ENCODE data around the gene CNTNAP2. TPM values are rescaled to one million over a fixed set of nuclear protein-coding genes. Genes with fewer than 3 reads are reported as not detected.

Gene CNTNAP2
- total RNA-seq, 4 donors from 2014 or later = 0.42 to 0.71 TPM; not detected in 2

GRCh38 chr7:147523056-147523455 is 1406.5 kb downstream of the CNTNAP2 start:
- WGBS, 2 donors = 76 to 84% methylated on average over 7 of the region's 7 CpGs
- intact Hi-C loops (cut with DNase I; ENCODE audit: low total_unique reads) = no loop called here
- H3K4me3 ChIP-seq (ENCODE audit: low read depth, poor library complexity, severe bottlenecking) = no peak overlapping the region
- TF ChIP-seq POLR2A (IDR thresholded peaks at IDR 0.05) (no peak), CTCF (IDR thresholded peaks at IDR 0.05) (no peak)
- no peak for DNase-seq (ENCODE audit: low spot score in 2 of 2)

- no peak for TF ChIP-seq CTCF (IDR thresholded peaks at IDR 0.05)
- 61 to 64% methylated on average over 3 of the region's 3 CpGs for WGBS, 2 donors
- intact Hi-C loops (cut with DNase I; ENCODE audit: low total_unique reads) = no loop called here
Observed at GRCh38 chr7:147524726-147525250, 1408.2 kb downstream of the CNTNAP2 start.

GRCh38 chr7:147525325-147525724 is 1408.7 kb downstream of the CNTNAP2 start:
- H3K4me3 ChIP-seq (ENCODE audit: low read depth, poor library complexity, severe bottlenecking) = no peak overlapping the region
- DNase-seq (ENCODE audit: low spot score in 2 of 2) = no peak
- WGBS, 2 donors = 80 to 81% methylated on average over 2 of the region's 2 CpGs
- TF ChIP-seq CTCF (IDR thresholded peaks at IDR 0.05) (no peak), POLR2A (IDR thresholded peaks at IDR 0.05) (no peak)
- intact Hi-C loops (cut with DNase I; ENCODE audit: low total_unique reads) = no loop called here

More at GRCh38 chr7:147524726-147525250, 1408.2 kb downstream of the CNTNAP2 start:
- H3K4me3 ChIP-seq (ENCODE audit: low read depth, poor library complexity, severe bottlenecking) = no peak overlapping the region
- no peak for DNase-seq (ENCODE audit: low spot score in 2 of 2)

- no peak overlapping the region for H3K4me3 ChIP-seq (ENCODE audit: low read depth, poor library complexity, severe bottlenecking)
- TF ChIP-seq POLR2A (IDR thresholded peaks at IDR 0.05) (no peak), CTCF (IDR thresholded peaks at IDR 0.05) (no peak)
- intact Hi-C loops (cut with DNase I; ENCODE audit: low total_unique reads) = no loop called here
- DNase-seq (ENCODE audit: low spot score in 2 of 2) = no peak
- 73 to 84% methylated on average over 6 of the region's 6 CpGs for WGBS, 2 donors
Observed at GRCh38 chr7:147535701-147536111, 1419.1 kb downstream of the CNTNAP2 start.

- intact Hi-C loops (cut with DNase I; ENCODE audit: low total_unique reads) = no loop called here
- WGBS, 2 donors = 14 to 18% methylated on average over 2 of the region's 2 CpGs
- no peak for DNase-seq (ENCODE audit: low spot score in 2 of 2)
Observed at GRCh38 chr7:147539685-147540084, 1423.1 kb downstream of the CNTNAP2 start.

More at GRCh38 chr7:147539685-147540084, 1423.1 kb downstream of the CNTNAP2 start:
- TF ChIP-seq POLR2A (IDR thresholded peaks at IDR 0.05) (no peak), CTCF (IDR thresholded peaks at IDR 0.05) (no peak)
- H3K4me3 ChIP-seq (ENCODE audit: low read depth, poor library complexity, severe bottlenecking) = no peak overlapping the region

Data from lower leg skin (tissue), 4 donors.